AML-193 (cell line): ENCODE measurements around the gene BDH1.
"Not testable (repeated sequence)": the region's sequence is repeated elsewhere in the genome, so short reads cannot be mapped to it uniquely, and the experiment has no call there.

Experiments
- DNase-seq, 2 experiments: peaks; one replicate each; lab custom pipeline; 2025; lab: John Stamatoyannopoulos, UW

Gene BDH1

GRCh38 chr3:197577366-197578074, 21.8 kb upstream of the BDH1 start:
- no peak for DNase-seq

- no peak for DNase-seq
These were observed 21.1 kb upstream of the BDH1 start for GRCh38 chr3:197576838-197577237.

GRCh38 chr3:197575362-197575761, 19.6 kb upstream of the BDH1 start:
- DNase-seq = no peak

- not testable (repeated sequence) for DNase-seq
These were observed 18.7 kb upstream of the BDH1 start for GRCh38 chr3:197574396-197574991.

- no peak for DNase-seq
These were observed 17.4 kb upstream of the BDH1 start for GRCh38 chr3:197573048-197573767.

- not testable (repeated sequence) for DNase-seq
These were observed 16.1 kb upstream of the BDH1 start for GRCh38 chr3:197571880-197572172.

GRCh38 chr3:197571074-197571879, 15.5 kb upstream of the BDH1 start:
- not testable (repeated sequence) for DNase-seq

- not testable (repeated sequence) for DNase-seq
These were observed 13.7 kb upstream of the BDH1 start for GRCh38 chr3:197569433-197569832.

- no peak for DNase-seq
These were observed 12.3 kb upstream of the BDH1 start for GRCh38 chr3:197567904-197568681.

- DNase-seq = not testable (repeated sequence)
These were observed 10.4 kb upstream of the BDH1 start for GRCh38 chr3:197566155-197566554.

GRCh38 chr3:197564097-197564843, 8.5 kb upstream of the BDH1 start:
- DNase-seq = no peak

- no peak for DNase-seq
These were observed 6.9 kb upstream of the BDH1 start for GRCh38 chr3:197562398-197563251.

- DNase-seq = no peak
These were observed 6.2 kb upstream of the BDH1 start for GRCh38 chr3:197561926-197562325.

- no peak for DNase-seq
These were observed 3.9 kb upstream of the BDH1 start for GRCh38 chr3:197559651-197560050.

GRCh38 chr3:197554562-197555280, 1.0 kb downstream of the BDH1 start:
- DNase-seq = peak; percentile 99

GRCh38 chr3:197554196-197554561, 1.6 kb downstream of the BDH1 start:
- peak in 1 of 2 experiments; percentile 64 for DNase-seq

GRCh38 chr3:197552198-197552597, 3.6 kb downstream of the BDH1 start:
- DNase-seq = no peak

- DNase-seq = no peak
These were observed 5.3 kb downstream of the BDH1 start for GRCh38 chr3:197550489-197550888.

GRCh38 chr3:197549261-197549885, 6.4 kb downstream of the BDH1 start:
- DNase-seq = no peak
